ENCODE measurements around the gene C10orf95.

DNA sequence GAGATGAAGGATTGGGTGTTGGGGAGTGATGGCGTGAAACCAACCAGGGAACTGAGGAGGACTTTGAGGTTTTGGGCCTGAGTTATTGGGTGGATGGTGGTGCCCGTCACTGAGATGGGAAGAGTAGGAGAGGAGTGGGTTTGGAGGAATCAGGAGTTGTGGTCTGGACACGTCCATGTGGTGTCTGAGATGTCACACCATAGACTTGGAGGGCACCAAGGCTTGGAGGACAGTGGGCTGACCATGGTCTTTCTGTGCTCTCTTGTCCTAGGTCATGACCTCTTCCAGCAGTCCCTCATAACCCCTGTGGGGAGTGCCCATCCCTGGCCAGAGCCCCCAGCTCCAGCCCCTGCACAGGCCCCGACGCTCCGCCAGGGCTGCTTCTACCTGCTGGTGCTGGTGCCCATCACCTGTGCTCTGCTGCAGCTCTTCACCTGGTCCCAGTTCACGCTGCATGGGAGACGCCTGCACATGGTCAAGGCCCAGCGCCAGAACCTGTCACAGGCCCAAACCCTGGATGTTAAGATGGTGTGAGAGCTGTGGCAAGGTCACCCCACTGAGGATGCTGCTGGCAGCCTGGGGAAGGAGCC is 24.2 kb upstream of the C10orf95 start:
- TF ChIP-seq, protein P1, sequence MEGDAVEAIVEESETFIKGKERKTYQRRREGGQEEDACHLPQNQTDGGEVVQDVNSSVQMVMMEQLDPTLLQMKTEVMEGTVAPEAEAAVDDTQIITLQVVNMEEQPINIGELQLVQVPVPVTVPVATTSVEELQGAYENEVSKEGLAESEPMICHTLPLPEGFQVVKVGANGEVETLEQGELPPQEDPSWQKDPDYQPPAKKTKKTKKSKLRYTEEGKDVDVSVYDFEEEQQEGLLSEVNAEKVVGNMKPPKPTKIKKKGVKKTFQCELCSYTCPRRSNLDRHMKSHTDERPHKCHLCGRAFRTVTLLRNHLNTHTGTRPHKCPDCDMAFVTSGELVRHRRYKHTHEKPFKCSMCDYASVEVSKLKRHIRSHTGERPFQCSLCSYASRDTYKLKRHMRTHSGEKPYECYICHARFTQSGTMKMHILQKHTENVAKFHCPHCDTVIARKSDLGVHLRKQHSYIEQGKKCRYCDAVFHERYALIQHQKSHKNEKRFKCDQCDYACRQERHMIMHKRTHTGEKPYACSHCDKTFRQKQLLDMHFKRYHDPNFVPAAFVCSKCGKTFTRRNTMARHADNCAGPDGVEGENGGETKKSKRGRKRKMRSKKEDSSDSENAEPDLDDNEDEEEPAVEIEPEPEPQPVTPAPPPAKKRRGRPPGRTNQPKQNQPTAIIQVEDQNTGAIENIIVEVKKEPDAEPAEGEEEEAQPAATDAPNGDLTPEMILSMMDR (IDR thresholded peaks at IDR 0.05; ENCODE audit: low read depth, low read length, poor library complexity, severe bottlenecking): no peak
- no peak for TF ChIP-seq EZH2phosphoT487 (IDR thresholded peaks at IDR 0.05; ENCODE audit: borderline replicate concordance, low read length)

Data from DOHH2 (cell line).